Sigmoid colon (tissue), 3 donors: ENCODE data around the gene SLC2A11.

Source experiments
- POLR2A ChIP-seq, 2 donors: fragments of 450-650 bp; IDR thresholded peaks; one replicate each; pipeline ENCODE4 v1.6.1; 2016; ENCODE audit warnings: antibody characterized with exemption in 2 of 2, mild to moderate bottlenecking in 2 of 2, moderate library complexity in 2 of 2
- TF ChIP-seq, protein P1 (sequence below), 4 experiments: fragments of 450-650 bp in 3 of 4; fragments of 200-600 bp in 1 of 4; IDR thresholded peaks; one replicate each; pipeline ENCODE4 v1.5.1; 2016 to 2019; ENCODE audit warnings: antibody characterized with exemption in 4 of 4, mild to moderate bottlenecking in 3 of 4, moderate library complexity in 2 of 4

DNA sequence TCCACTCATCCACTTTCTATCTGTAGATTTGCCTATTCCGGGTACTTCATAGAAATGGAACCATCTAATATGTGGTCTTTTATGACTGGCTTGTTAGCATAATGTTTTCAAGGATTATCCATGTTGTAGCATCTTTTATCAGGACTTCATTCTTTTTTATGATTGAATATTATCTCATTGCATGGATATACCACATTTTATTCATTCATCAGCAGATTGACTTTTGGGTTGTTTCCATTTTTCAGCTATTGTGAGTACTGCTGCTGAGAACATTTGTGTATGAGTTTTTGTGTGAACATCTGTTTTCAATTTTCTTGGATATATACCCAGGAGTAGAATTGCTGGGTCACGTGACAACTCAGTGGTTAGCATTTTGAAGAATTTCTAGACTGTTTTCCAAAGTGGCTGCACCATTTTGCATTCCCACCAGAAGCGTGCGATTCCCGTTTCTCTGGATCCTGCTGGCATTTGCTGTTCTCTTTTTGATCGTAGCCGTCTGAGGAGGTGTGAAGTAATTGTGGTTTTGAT is 27.8 kb upstream of the SLC2A11 start:
- no peak for TF ChIP-seq POLR2A (IDR thresholded peaks at IDR 0.05)
- TF ChIP-seq, protein P1, sequence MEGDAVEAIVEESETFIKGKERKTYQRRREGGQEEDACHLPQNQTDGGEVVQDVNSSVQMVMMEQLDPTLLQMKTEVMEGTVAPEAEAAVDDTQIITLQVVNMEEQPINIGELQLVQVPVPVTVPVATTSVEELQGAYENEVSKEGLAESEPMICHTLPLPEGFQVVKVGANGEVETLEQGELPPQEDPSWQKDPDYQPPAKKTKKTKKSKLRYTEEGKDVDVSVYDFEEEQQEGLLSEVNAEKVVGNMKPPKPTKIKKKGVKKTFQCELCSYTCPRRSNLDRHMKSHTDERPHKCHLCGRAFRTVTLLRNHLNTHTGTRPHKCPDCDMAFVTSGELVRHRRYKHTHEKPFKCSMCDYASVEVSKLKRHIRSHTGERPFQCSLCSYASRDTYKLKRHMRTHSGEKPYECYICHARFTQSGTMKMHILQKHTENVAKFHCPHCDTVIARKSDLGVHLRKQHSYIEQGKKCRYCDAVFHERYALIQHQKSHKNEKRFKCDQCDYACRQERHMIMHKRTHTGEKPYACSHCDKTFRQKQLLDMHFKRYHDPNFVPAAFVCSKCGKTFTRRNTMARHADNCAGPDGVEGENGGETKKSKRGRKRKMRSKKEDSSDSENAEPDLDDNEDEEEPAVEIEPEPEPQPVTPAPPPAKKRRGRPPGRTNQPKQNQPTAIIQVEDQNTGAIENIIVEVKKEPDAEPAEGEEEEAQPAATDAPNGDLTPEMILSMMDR (IDR thresholded peaks at IDR 0.05) = no peak
